ENCODE measurements around the gene DNAAF5.

Gene DNAAF5

GRCh38 chr7:820341-820740, 93.8 kb downstream of the DNAAF5 start:
- H3K27ac ChIP-seq (ENCODE audit: poor library complexity, severe bottlenecking): no peak overlapping the region
- TF ChIP-seq, protein P1, sequence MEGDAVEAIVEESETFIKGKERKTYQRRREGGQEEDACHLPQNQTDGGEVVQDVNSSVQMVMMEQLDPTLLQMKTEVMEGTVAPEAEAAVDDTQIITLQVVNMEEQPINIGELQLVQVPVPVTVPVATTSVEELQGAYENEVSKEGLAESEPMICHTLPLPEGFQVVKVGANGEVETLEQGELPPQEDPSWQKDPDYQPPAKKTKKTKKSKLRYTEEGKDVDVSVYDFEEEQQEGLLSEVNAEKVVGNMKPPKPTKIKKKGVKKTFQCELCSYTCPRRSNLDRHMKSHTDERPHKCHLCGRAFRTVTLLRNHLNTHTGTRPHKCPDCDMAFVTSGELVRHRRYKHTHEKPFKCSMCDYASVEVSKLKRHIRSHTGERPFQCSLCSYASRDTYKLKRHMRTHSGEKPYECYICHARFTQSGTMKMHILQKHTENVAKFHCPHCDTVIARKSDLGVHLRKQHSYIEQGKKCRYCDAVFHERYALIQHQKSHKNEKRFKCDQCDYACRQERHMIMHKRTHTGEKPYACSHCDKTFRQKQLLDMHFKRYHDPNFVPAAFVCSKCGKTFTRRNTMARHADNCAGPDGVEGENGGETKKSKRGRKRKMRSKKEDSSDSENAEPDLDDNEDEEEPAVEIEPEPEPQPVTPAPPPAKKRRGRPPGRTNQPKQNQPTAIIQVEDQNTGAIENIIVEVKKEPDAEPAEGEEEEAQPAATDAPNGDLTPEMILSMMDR (IDR thresholded peaks at IDR 0.05; ENCODE audit: poor library complexity, severe bottlenecking): no peak
- H3K4me3 ChIP-seq (ENCODE audit: severe bottlenecking): no peak overlapping the region
- H3K9me3 ChIP-seq (ENCODE audit: severe bottlenecking): no peaks in the 10 kb centered on the region
- no peak for ATAC-seq (ENCODE audit: low read depth)
- peaks cover 26% of the 10 kb centered on the region for H3K4me1 ChIP-seq (ENCODE audit: insufficient read depth, poor library complexity, severe bottlenecking)
- peaks cover 32% of the 10 kb centered on the region for H3K36me3 ChIP-seq (ENCODE audit: low read depth)
- no peak for DNase-seq (ENCODE audit: low spot score)
- H3K27me3 ChIP-seq (ENCODE audit: insufficient read depth, poor library complexity, severe bottlenecking): no peaks in the 10 kb centered on the region

- H3K4me3 ChIP-seq (ENCODE audit: severe bottlenecking): no peak overlapping the region
- peaks cover 32% of the 10 kb centered on the region for H3K36me3 ChIP-seq (ENCODE audit: low read depth)
- DNase-seq (ENCODE audit: low spot score): peak; percentile 32
- H3K9me3 ChIP-seq (ENCODE audit: severe bottlenecking): no peaks in the 10 kb centered on the region
- no peaks in the 10 kb centered on the region for H3K27me3 ChIP-seq (ENCODE audit: insufficient read depth, poor library complexity, severe bottlenecking)
- H3K27ac ChIP-seq (ENCODE audit: poor library complexity, severe bottlenecking): no peak overlapping the region
- no peak for ATAC-seq (ENCODE audit: low read depth)
- peaks cover 26% of the 10 kb centered on the region for H3K4me1 ChIP-seq (ENCODE audit: insufficient read depth, poor library complexity, severe bottlenecking)
- TF ChIP-seq, protein P1 (IDR thresholded peaks at IDR 0.05; ENCODE audit: poor library complexity, severe bottlenecking): no peak
Measured at GRCh38 chr7:821688-822087, 95.2 kb downstream of the DNAAF5 start.

DNA sequence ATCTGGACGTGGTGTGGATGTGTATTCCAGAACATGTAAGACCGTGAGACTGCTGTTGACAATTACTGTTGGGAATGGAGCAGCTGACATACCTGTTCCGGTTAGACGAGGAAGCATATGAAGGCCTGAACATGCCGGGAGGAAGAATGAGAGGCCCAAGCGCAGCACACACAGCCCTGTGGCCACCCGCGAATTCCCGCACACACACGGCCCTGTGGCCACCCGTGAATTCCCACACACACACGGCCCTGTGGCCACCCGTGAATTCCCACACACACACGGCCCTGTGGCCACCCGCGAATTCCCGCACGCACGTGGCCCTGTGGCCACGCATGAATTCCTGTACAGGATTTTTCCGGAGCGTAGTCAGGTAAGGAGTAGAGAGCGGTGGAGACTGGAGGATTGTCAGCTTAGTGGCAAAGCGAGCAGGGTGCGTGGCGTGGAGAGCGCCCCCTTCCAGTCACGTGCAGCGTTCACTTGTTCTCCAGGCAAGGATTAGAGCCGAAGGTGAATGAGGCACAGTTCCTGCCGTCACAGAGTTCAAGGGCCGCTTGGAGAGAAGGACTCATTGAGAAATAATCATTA, 96.3 kb downstream of the DNAAF5 start:
- Histone ChIP-seq H3K36me3 (ENCODE audit: low read depth) (peaks cover 28% of the 10 kb centered on the region), H3K27me3 (ENCODE audit: insufficient read depth, poor library complexity, severe bottlenecking) (no peaks in the 10 kb centered on the region), H3K9me3 (ENCODE audit: severe bottlenecking) (no peaks in the 10 kb centered on the region), H3K4me1 (ENCODE audit: insufficient read depth, poor library complexity, severe bottlenecking) (peaks cover 23% of the 10 kb centered on the region), H3K4me3 (ENCODE audit: severe bottlenecking) (no peak overlapping the region), H3K27ac (ENCODE audit: poor library complexity, severe bottlenecking) (peak overlapping the region; percentile 15)
- ATAC-seq (ENCODE audit: low read depth) (no peak), DNase-seq (ENCODE audit: low spot score) (no peak)
- TF ChIP-seq, protein P1 (IDR thresholded peaks at IDR 0.05; ENCODE audit: poor library complexity, severe bottlenecking): no peak

DNA sequence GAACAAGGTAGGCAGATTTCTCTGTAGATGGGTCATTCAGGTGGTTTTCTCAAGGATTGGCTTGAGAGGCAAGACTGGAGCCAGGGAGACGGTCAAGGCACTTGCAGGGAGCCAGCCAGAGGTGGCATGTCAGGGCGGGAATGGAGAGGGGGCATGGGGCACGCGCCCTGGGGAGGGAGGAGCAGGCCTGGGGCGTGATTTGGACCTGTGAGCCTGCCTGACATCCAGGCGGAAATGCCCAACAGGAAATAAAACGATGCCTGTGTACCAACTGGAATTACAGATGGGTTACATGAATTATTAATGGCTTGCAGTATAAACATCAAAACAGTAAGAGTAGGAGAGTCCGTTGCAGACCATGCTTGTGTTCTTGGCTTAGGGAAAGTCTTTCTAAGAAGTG, 97.2 kb downstream of the DNAAF5 start:
- peak overlapping the region; percentile 15 for H3K27ac ChIP-seq (ENCODE audit: poor library complexity, severe bottlenecking)
- TF ChIP-seq, protein P1 (IDR thresholded peaks at IDR 0.05; ENCODE audit: poor library complexity, severe bottlenecking): no peak
- no peaks in the 10 kb centered on the region for H3K27me3 ChIP-seq (ENCODE audit: insufficient read depth, poor library complexity, severe bottlenecking)
- H3K4me1 ChIP-seq (ENCODE audit: insufficient read depth, poor library complexity, severe bottlenecking): peaks cover 15% of the 10 kb centered on the region
- H3K4me3 ChIP-seq (ENCODE audit: severe bottlenecking): no peak overlapping the region
- peak; percentile 48 for DNase-seq (ENCODE audit: low spot score)
- peaks cover 20% of the 10 kb centered on the region for H3K36me3 ChIP-seq (ENCODE audit: low read depth)
- H3K9me3 ChIP-seq (ENCODE audit: severe bottlenecking): no peaks in the 10 kb centered on the region
- no peak; the same call in 2 of the 3 replicates for ATAC-seq (ENCODE audit: low read depth)

- peaks cover 15% of the 10 kb centered on the region for H3K4me1 ChIP-seq (ENCODE audit: insufficient read depth, poor library complexity, severe bottlenecking)
- H3K36me3 ChIP-seq (ENCODE audit: low read depth): peaks cover 19% of the 10 kb centered on the region
- H3K9me3 ChIP-seq (ENCODE audit: severe bottlenecking): no peaks in the 10 kb centered on the region
- TF ChIP-seq, protein P1 (IDR thresholded peaks at IDR 0.05; ENCODE audit: poor library complexity, severe bottlenecking): no peak
- ATAC-seq (ENCODE audit: low read depth) (no peak), DNase-seq (ENCODE audit: low spot score) (peak; percentile 20)
- H3K4me3 ChIP-seq (ENCODE audit: severe bottlenecking): no peak overlapping the region
- H3K27ac ChIP-seq (ENCODE audit: poor library complexity, severe bottlenecking): peak overlapping the region; percentile 15
- H3K27me3 ChIP-seq (ENCODE audit: insufficient read depth, poor library complexity, severe bottlenecking): no peaks in the 10 kb centered on the region
Measured at GRCh38 chr7:824081-824480, 97.6 kb downstream of the DNAAF5 start.

All from RWPE2 (cell line).